ENCODE measurements around the gene MYADML2.
"Not testable (repeated sequence)": the region's sequence is repeated elsewhere in the genome, so short reads cannot be mapped to it uniquely, and the experiment has no call there.

Gene MYADML2

GRCh38 chr17:81947189-81947588 lies at the start of gene MYADML2:
Gene MYADML2 (minus strand): TSS chr17:81947233. CDS start chr17:81941741, 5,492 bp downstream.
- in situ Hi-C loops (cut with HindIII; ENCODE audit: low pct_ligation_motif_present, low pct_unique_long_range_greater_than_20kb, low sequenced_read_pairs), result no loop called here

DNA sequence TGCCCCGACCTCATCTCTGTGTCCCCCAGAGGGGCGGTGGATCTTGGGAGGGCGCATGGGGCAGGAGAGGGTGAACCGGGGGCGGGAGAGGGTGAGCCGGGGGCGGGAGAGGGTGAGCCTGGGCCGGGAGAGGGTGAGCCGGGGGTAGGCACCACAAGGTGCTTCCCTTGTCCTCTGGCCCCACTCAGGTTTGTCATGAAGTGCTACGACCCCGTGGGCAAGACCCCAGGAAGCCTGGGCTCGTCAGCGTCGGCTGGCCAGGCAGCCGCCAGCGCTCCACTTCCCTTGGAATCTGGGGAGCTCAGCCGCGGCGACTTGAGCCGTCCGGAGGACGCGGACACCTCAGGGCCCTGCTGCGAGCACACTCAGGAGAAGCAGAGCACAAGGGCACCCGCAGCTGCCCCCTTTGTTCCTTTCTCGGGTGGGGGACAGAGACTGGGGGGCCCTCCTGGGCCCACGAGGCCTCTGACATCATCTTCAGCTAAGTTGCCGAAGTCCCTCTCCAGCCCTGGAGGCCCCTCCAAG lies 49.3 kb upstream of the MYADML2 start:
- DNase-seq, result no peak

More at GRCh38 chr17:81947189-81947588, at the start of gene MYADML2:
- DNase-seq, result no peak

DNA sequence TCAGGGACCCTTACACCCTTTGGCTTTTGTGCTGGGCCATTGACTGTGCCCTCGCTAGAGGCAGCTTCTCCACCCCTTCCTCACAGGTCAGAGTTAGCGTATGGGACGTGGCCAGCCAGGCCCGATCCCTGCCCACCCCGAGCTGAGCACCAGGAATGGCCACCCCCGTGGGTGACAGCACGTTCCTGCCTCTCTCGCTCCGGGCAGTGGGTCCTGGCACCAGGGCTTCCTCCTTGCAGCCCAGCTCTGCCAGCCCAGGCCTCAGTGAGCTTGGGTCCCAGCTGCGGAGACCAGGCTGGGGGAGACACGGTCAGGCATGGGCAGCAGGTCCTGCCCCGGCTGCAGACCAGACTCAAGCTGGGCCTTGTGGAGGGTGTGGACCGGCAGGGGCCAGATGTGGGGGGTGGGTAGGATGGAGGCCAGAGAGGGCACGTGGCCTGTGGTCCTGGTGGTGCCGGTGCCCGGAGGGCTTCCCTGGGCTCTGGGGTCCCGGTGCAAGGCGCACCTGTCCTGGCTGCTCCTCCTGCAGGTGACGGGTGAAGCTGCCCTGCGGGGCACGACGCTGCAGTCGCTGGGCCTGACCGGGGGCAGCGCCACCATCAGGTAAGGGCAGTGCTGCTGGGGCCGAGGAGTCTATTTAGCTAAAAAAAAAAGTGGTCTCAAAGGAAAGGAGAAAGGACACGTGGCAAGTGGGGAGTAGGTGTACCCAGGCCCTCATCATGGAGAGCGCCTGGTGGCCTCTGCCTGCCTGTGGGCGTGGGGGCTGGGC lies 48.6 kb upstream of the MYADML2 start:
- DNase-seq, result no peak

More for the DNA sequence above, 49.3 kb upstream of the MYADML2 start:
- in situ Hi-C loops (cut with HindIII; ENCODE audit: low pct_ligation_motif_present, low pct_unique_long_range_greater_than_20kb, low sequenced_read_pairs), result no loop called here

DNA sequence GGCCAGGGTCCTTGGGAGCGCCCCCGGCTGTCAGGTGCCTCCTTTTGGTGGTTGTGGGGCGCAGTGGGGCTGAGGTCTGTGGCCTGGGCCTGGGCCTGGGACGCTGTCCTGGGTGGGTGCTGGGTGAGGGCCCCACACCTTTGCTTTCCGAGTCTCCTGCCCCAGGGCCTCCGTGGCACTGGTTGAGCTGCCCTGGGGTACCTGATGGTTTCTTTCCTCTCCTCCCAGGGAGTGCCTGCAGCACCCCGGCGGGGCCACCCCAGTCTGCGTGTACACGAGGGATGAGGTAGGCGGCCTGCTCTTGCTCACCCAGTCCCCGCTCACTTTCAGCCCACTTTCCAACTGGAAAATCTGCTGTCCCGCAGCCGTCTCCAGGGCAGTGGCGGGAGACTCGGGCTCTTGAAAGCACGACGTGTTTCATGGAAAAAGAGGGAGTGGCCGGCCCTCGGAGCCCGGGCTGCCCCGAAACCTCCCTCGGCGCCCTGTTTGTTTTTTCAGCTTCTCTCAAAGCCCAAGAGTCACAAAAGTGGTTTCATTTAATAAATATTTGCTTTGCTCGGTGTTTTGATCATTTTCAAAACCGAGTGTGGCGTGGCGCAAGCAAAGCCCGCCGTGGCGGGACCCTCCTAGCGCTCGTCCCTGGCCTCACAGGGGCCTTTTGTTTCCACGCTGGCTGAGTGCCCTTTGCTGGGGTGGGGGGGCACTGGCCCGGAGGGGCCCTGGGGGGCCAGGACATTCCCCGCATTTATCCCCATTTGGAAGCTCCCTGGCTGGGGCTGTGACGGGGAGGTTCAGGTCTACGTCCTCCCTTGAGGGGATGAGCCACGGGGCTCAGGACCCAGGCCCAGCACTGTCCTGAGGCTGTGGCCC lies 47.8 kb upstream of the MYADML2 start:
- DNase-seq, result no peak
- in situ Hi-C loops (cut with HindIII; ENCODE audit: low pct_ligation_motif_present, low pct_unique_long_range_greater_than_20kb, low sequenced_read_pairs), result no loop called here

More for the DNA sequence above, 48.6 kb upstream of the MYADML2 start:
- in situ Hi-C loops (cut with HindIII; ENCODE audit: low pct_ligation_motif_present, low pct_unique_long_range_greater_than_20kb, low sequenced_read_pairs), result no loop called here

DNA sequence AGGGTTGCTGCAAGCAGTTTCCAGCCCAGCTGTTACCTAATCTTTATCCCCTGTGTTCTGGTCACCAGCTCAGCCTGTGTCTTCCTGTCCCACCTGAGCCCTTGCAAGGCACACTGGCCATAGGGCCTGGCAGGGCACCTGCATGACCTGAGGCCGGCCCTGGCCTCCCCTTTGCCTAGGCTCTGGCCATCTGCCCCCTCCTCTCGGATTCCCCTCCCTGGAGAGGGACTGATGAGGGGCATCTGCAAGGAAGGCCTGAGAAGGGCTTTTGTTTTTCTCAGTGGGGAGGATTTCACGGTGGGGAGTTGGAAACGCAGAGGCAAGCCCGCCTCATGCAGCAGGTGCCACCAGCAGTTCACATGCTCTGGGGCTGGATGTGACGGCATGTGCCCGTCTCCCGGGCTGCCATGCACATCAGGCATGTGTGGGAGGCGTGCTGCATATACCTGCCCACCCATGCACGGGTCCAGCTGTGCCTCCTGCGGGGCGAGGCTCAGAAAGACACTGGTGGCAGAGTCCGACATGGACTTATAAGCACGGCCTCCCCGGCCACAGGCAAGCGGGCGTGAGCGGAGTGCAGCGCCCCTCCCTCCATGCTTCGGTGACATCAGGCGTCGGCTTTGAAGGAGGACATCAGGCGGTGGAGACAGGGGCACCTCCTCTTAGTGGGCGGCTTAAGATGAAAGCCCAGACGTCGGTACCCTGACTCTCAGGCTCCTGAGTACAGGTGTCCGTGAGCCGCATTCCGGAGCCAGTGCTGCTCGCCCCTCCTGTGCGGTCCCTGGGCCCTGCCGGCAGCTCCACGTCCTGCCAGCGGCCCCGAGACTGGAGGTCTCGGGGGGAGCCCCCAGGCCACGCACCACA lies 46.9 kb upstream of the MYADML2 start:
- in situ Hi-C loops (cut with HindIII; ENCODE audit: low pct_ligation_motif_present, low pct_unique_long_range_greater_than_20kb, low sequenced_read_pairs), result no loop called here
- DNase-seq, result no peak

DNA sequence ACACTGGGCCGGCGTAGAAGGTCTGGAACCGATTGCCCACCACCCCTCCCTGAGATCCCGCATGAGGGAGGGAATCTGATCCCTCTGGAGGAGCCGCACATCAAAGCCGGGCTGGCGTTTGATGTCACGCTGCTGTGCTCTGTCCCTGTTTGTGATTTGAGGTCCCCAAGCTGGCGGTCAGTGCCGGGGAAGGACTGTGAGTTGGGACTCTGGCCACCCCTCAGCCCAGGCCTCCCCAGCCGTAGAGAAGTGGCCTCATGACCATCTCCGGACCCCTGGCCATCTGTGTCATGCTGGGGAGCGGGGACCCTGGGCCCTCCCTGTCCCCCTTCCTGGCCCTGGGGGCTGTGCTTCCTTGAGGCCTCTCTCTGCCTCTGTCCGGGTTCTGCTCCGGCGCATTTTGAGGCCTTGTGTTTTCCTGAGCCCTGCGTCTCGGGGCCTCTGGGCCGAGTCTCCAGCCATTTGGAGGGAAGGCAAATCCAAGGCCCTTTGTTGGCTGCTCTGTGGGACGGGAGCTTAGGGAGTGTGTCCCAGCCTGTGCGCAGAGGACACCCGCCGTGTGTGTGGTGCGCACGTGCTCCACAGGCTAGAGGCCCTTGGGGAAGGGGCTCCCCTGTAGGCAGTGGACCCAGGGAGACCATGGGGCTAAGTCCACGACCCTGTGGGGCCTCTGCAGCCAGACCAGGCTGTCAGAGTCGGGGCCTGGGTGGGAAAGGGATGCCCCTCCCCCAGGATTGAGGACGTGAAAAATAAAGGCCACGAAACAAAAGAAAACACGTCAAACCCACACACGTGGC lies 45.5 kb upstream of the MYADML2 start:
- DNase-seq, result no peak
- in situ Hi-C loops (cut with HindIII; ENCODE audit: low pct_ligation_motif_present, low pct_unique_long_range_greater_than_20kb, low sequenced_read_pairs), result no loop called here

GRCh38 chr17:81991684-81992305 lies 44.8 kb upstream of the MYADML2 start:
- no peak for DNase-seq
- in situ Hi-C loops (cut with HindIII; ENCODE audit: low pct_ligation_motif_present, low pct_unique_long_range_greater_than_20kb, low sequenced_read_pairs), result no loop called here

DNA sequence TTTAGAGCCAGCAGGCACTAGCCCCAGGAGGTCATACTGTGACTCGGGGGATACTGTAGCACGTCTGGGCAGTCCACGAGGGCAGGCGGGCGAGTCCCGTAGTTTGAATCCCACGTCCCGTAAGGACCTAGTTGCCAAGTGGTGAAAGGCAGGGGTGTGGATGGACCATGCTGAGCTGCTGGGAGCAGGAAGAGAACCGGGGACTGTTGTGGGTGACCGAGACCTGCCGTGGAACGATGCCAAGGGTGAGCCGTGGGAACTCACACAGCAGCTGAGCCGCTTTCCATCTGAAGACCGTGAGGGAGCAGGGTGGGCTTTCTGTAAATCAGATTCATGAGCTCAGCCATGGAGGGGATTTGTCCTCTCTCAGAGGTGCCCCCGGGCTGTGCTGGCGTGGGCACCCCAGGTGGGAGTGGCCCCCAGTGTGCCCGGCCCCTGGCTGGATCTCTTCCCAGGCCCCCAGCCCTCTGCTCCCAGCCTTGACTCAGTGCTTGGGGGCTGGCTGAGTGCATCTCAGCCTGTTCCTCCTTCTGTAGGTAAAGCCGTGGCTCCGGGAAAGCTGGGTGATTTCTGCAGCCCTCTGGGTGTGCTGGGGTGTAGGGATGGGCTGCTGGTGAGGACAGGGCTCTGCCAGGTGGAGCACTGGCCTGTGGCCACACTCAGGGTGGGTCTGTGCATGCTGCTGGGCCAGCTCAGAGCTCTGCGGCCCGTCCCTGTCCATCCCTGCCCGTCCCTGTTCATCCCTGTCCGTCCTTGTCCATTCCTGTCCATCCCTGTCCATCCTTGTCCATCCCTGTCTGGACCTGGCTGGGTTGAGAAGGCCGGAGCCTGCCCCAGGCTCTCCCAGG lies 44.0 kb upstream of the MYADML2 start:
- no peak for DNase-seq
- in situ Hi-C loops (cut with HindIII; ENCODE audit: low pct_ligation_motif_present, low pct_unique_long_range_greater_than_20kb, low sequenced_read_pairs), result no loop called here

GRCh38 chr17:81987161-81987770 lies 40.2 kb upstream of the MYADML2 start:
- no peak for DNase-seq
- in situ Hi-C loops (cut with HindIII; ENCODE audit: low pct_ligation_motif_present, low pct_unique_long_range_greater_than_20kb, low sequenced_read_pairs), result no loop called here

GRCh38 chr17:81986606-81987005 lies 39.6 kb upstream of the MYADML2 start:
- in situ Hi-C loops (cut with HindIII; ENCODE audit: low pct_ligation_motif_present, low pct_unique_long_range_greater_than_20kb, low sequenced_read_pairs), result no loop called here
- no peak for DNase-seq

GRCh38 chr17:81984773-81985410 lies 37.9 kb upstream of the MYADML2 start:
- DNase-seq, result no peak
- in situ Hi-C loops (cut with HindIII; ENCODE audit: low pct_ligation_motif_present, low pct_unique_long_range_greater_than_20kb, low sequenced_read_pairs), result no loop called here

- in situ Hi-C loops (cut with HindIII; ENCODE audit: low pct_ligation_motif_present, low pct_unique_long_range_greater_than_20kb, low sequenced_read_pairs), result no loop called here
- no peak for DNase-seq
Observed at GRCh38 chr17:81983639-81984373, 36.8 kb upstream of the MYADML2 start.

DNA sequence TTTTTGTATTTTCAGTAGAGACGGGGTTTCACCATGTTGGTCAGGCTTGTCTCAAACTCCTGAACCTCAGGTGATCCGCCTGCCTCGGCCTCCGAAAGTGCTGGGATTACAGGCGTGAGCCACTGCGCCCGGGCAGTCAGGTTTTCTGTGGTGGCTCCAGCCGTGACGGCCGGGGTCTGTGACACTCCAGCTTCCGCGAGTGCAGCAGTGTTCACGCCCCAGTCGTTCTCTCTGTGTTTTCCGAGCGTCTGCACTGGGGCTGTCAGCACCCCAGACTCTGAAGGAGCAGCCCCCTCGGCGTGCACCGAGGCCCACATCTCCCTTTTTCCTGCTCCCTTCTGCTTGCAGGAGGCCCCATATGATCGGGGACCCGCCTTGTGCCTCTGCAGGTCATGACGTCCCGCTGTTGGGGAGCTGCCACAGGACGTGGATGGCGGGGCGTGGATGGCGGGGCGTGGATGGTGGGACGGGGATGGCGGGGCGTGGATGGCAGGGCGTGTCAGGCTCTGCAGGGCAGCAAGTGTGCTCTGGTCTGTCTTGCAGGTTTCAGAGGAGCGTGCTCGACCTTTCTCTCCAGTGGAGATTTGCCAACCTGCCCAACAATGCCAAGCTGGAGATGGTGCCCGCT lies 36.1 kb upstream of the MYADML2 start:
- no peak for DNase-seq
- in situ Hi-C loops (cut with HindIII; ENCODE audit: low pct_ligation_motif_present, low pct_unique_long_range_greater_than_20kb, low sequenced_read_pairs), result no loop called here

- in situ Hi-C loops (cut with HindIII; ENCODE audit: low pct_ligation_motif_present, low pct_unique_long_range_greater_than_20kb, low sequenced_read_pairs); DNase-seq: not testable (repeated sequence)
Observed at GRCh38 chr17:81981511-81981910, 34.5 kb upstream of the MYADML2 start.

Measured in ACHN (cell line).